ENCODE data around the gene NTSR2. TPM values are rescaled to one million over a fixed set of nuclear protein-coding genes. Genes with fewer than 3 reads are reported as not detected.

The NTSR2 gene
- total RNA-seq, 1 donor from 2014 or later: not detected

- DNase-seq (ENCODE audit: low read depth) (no peak), FAIRE-seq (no peak)
- no peaks in the 10 kb centered on the region for H3K27me3 ChIP-seq (ENCODE audit: control insufficient read depth, insufficient read depth, low read length)
- H3K4me3 ChIP-seq (ENCODE audit: low read depth, low read length): no peak overlapping the region
- no peaks in the 10 kb centered on the region for H3K36me3 ChIP-seq (ENCODE audit: control insufficient read depth, insufficient read depth, low read length)
- TF ChIP-seq CTCF (IDR thresholded peaks at IDR 0.05; ENCODE audit: insufficient read depth, low read length, severe bottlenecking): no peak
These were observed 56.7 kb downstream of the NTSR2 start for GRCh38 chr2:11613297-11613696.

- Histone ChIP-seq H3K27me3 (ENCODE audit: control insufficient read depth, insufficient read depth, low read length) (no peaks in the 10 kb centered on the region), H3K36me3 (ENCODE audit: control insufficient read depth, insufficient read depth, low read length) (no peaks in the 10 kb centered on the region), H3K4me3 (ENCODE audit: low read depth, low read length) (no peak overlapping the region)
- FAIRE-seq (peak; percentile 55), DNase-seq (ENCODE audit: low read depth) (no peak)
- TF ChIP-seq CTCF (IDR thresholded peaks at IDR 0.05; ENCODE audit: insufficient read depth, low read length, severe bottlenecking): no peak
These were observed 57.3 kb downstream of the NTSR2 start for GRCh38 chr2:11612553-11613215.

- FAIRE-seq: no peak
These were observed 58.7 kb downstream of the NTSR2 start for GRCh38 chr2:11611251-11611650.

GRCh38 chr2:11610624-11611242 is 59.3 kb downstream of the NTSR2 start:
- H3K27me3 ChIP-seq (ENCODE audit: control insufficient read depth, insufficient read depth, low read length): peaks cover 1% of the 10 kb centered on the region
- FAIRE-seq: no peak
- no peaks in the 10 kb centered on the region for H3K36me3 ChIP-seq (ENCODE audit: control insufficient read depth, insufficient read depth, low read length)
- H3K4me3 ChIP-seq (ENCODE audit: low read depth, low read length): no peak overlapping the region
- DNase-seq (ENCODE audit: low read depth): no peak
- TF ChIP-seq CTCF (IDR thresholded peaks at IDR 0.05; ENCODE audit: insufficient read depth, low read length, severe bottlenecking): no peak

More at GRCh38 chr2:11611251-11611650, 58.7 kb downstream of the NTSR2 start:
- H3K4me3 ChIP-seq (ENCODE audit: low read depth, low read length): no peak overlapping the region
- TF ChIP-seq CTCF (IDR thresholded peaks at IDR 0.05; ENCODE audit: insufficient read depth, low read length, severe bottlenecking): no peak
- no peaks in the 10 kb centered on the region for H3K36me3 ChIP-seq (ENCODE audit: control insufficient read depth, insufficient read depth, low read length)
- no peaks in the 10 kb centered on the region for H3K27me3 ChIP-seq (ENCODE audit: control insufficient read depth, insufficient read depth, low read length)
- no peak for DNase-seq (ENCODE audit: low read depth)

Other genes with a start within 250 kb of the NTSR2 start
- gene E2F6, start 204.0 kb downstream of the NTSR2 start, total RNA-seq: 9.1 and 12.1 TPM in 2 replicates
- gene GREB1, start 136.2 kb downstream of the NTSR2 start, total RNA-seq: under 0.01 TPM in 2 replicates
- gene LPIN1, start 76.4 kb upstream of the NTSR2 start, total RNA-seq: 7.0 and 12.1 TPM in 2 replicates